GM06990 (cell line): ENCODE results near the gene LZTS3.

Source experiments
- DNase-seq: peaks from one replicate; pipeline ENCODE4 v3.0.0-alpha.2; 2011; ENCODE audit not compliant: insufficient read length; ENCODE audit errors: extremely low read depth
- H3K27me3 ChIP-seq: replicated peaks from 2 replicates; pipeline ENCODE4 v1.6.0; 2011; ENCODE audit warnings: low read length; ENCODE audit not compliant: control insufficient read depth, insufficient read depth
- H3K36me3 ChIP-seq: 2 replicates; pipeline ENCODE4 v1.5.1; 2011; ENCODE audit warnings: low read length; ENCODE audit not compliant: control insufficient read depth, insufficient read depth
- H3K4me3 ChIP-seq: replicated peaks from 2 replicates; pipeline ENCODE4 v1.5.1; 2011; ENCODE audit warnings: low read depth, mild to moderate bottlenecking, control low read depth, low read length
- CTCF ChIP-seq: IDR thresholded peaks from 2 replicates; pipeline ENCODE4 v1.5.1; 2011; ENCODE audit warnings: low read length, control low read depth, mild to moderate bottlenecking, inconsistent platforms; ENCODE audit not compliant: insufficient read depth, poor library complexity, severe bottlenecking

Gene LZTS3

GRCh38 chr20:3150908-3151307 is 22.4 kb downstream of the LZTS3 start:
- TF ChIP-seq CTCF = no peak
- Histone ChIP-seq H3K27me3 (no peaks in the 10 kb centered on the region), H3K36me3 (peaks cover 18% of the 10 kb centered on the region), H3K4me3 (no peak overlapping the region)
- no peak for DNase-seq

GRCh38 chr20:3146732-3147341 is 26.5 kb downstream of the LZTS3 start:
- Histone ChIP-seq H3K36me3 (peaks cover 16% of the 10 kb centered on the region), H3K4me3 (no peak overlapping the region), H3K27me3 (no peaks in the 10 kb centered on the region)
- no peak for DNase-seq
- no peak for TF ChIP-seq CTCF

- no peak for TF ChIP-seq CTCF
- no peak for DNase-seq
- Histone ChIP-seq H3K36me3 (peaks cover under 1% of the 10 kb centered on the region), H3K27me3 (no peaks in the 10 kb centered on the region), H3K4me3 (no peak overlapping the region)
Measured at GRCh38 chr20:3141757-3142156, 31.6 kb downstream of the LZTS3 start.

- Histone ChIP-seq H3K4me3 (no peak overlapping the region), H3K36me3 (no peaks in the 10 kb centered on the region), H3K27me3 (no peaks in the 10 kb centered on the region)
- DNase-seq = no peak
- TF ChIP-seq CTCF = no peak
Measured at GRCh38 chr20:3137492-3137891, 35.9 kb downstream of the LZTS3 start.

GRCh38 chr20:3135507-3136070 is 37.8 kb downstream of the LZTS3 start:
- DNase-seq = no peak
- H3K27me3 ChIP-seq = no peaks in the 10 kb centered on the region
- H3K4me3 ChIP-seq = no peak overlapping the region
- TF ChIP-seq CTCF = no peak
- no peaks in the 10 kb centered on the region for H3K36me3 ChIP-seq
